ENCODE data around the gene TRHDE. TPM values are rescaled to one million over a fixed set of nuclear protein-coding genes. Genes with fewer than 3 reads are reported as not detected.

The TRHDE gene
- total RNA-seq, 1 experiment from 2014 or later = 16.5 TPM

GRCh38 chr12:72432037-72432604, 160.0 kb downstream of the TRHDE start:
- no peaks in the 10 kb centered on the region for H4K20me1 ChIP-seq (ENCODE audit: low read length)
- no peak for ATAC-seq
- BruUV-seq (replicated peaks) = no TSS peak
- no peaks in the 10 kb centered on the region for H3K36me3 ChIP-seq (ENCODE audit: low read depth, low read length)
- H3K9me3 ChIP-seq (ENCODE audit: low read length) = no peaks in the 10 kb centered on the region
- H3K4me3 ChIP-seq (ENCODE audit: low read length) = no peak overlapping the region
- H3K27ac ChIP-seq (ENCODE audit: low read length) = no peak overlapping the region
- H3K4me2 ChIP-seq (ENCODE audit: low read length) = no peak overlapping the region
- H2AFZ ChIP-seq (ENCODE audit: low read length) = no peak overlapping the region
- no peak for DNase-seq
- no peaks in the 10 kb centered on the region for H3F3A ChIP-seq (ENCODE audit: low read length, unreplicated experiment)
- ChIA-PET POLR2A (ENCODE audit: unreplicated experiment) (no interaction called here), CTCF (no interaction called here)
- H3K9ac ChIP-seq (ENCODE audit: low read length) = no peak overlapping the region
- no peaks in the 10 kb centered on the region for H3K79me2 ChIP-seq (ENCODE audit: low read length)
- TF ChIP-seq CTCF (conservative IDR thresholded peaks at IDR 0.05; ENCODE audit: low read depth, low read length) = no peak
- no peak for TF ChIP-seq EZH2 (IDR thresholded peaks at IDR 0.05; ENCODE audit: low read length, unreplicated experiment)
- TF ChIP-seq EZH2phosphoT487 (IDR thresholded peaks at IDR 0.05; ENCODE audit: borderline replicate concordance, low read length) = no peak
- intact Hi-C loops (cut with micrococcal nuclease) = no loop called here
- H3K27me3 ChIP-seq (ENCODE audit: low read length) = no peaks in the 10 kb centered on the region
- no peaks in the 10 kb centered on the region for H3K9me2 ChIP-seq (replicated peaks; ENCODE audit: low read length)
- no peaks in the 10 kb centered on the region for H3K4me1 ChIP-seq (ENCODE audit: insufficient read depth, low read length)

GRCh38 chr12:72433298-72433697, 161.1 kb downstream of the TRHDE start:
- H3F3A ChIP-seq (ENCODE audit: low read length, unreplicated experiment) = no peaks in the 10 kb centered on the region
- no peak for TF ChIP-seq EZH2phosphoT487 (IDR thresholded peaks at IDR 0.05; ENCODE audit: borderline replicate concordance, low read length)
- no peak for TF ChIP-seq EZH2 (IDR thresholded peaks at IDR 0.05; ENCODE audit: low read length, unreplicated experiment)
- no peak for TF ChIP-seq CTCF (conservative IDR thresholded peaks at IDR 0.05; ENCODE audit: low read depth, low read length)
- no peak for DNase-seq
- no peak overlapping the region for H3K4me3 ChIP-seq (ENCODE audit: low read length)
- H3K79me2 ChIP-seq (ENCODE audit: low read length) = no peaks in the 10 kb centered on the region
- H3K9me2 ChIP-seq (replicated peaks; ENCODE audit: low read length) = no peaks in the 10 kb centered on the region
- ChIA-PET CTCF (no interaction called here), POLR2A (ENCODE audit: unreplicated experiment) (no interaction called here)
- H3K4me2 ChIP-seq (ENCODE audit: low read length) = no peak overlapping the region
- H3K27me3 ChIP-seq (ENCODE audit: low read length) = no peaks in the 10 kb centered on the region
- no peak for ATAC-seq
- BruUV-seq (replicated peaks) = no TSS peak
- H3K36me3 ChIP-seq (ENCODE audit: low read depth, low read length) = no peaks in the 10 kb centered on the region
- H2AFZ ChIP-seq (ENCODE audit: low read length) = no peak overlapping the region
- H3K27ac ChIP-seq (ENCODE audit: low read length) = no peak overlapping the region
- H4K20me1 ChIP-seq (ENCODE audit: low read length) = no peaks in the 10 kb centered on the region
- intact Hi-C loops (cut with micrococcal nuclease) = no loop called here
- H3K4me1 ChIP-seq (ENCODE audit: insufficient read depth, low read length) = no peaks in the 10 kb centered on the region
- no peak overlapping the region for H3K9ac ChIP-seq (ENCODE audit: low read length)
- H3K9me3 ChIP-seq (ENCODE audit: low read length) = no peaks in the 10 kb centered on the region

GRCh38 chr12:72434999-72435398, 162.8 kb downstream of the TRHDE start:
- ChIA-PET POLR2A (ENCODE audit: unreplicated experiment) (no interaction called here), CTCF (no interaction called here)
- ATAC-seq (no peak), DNase-seq (no peak)
- no peaks in the 10 kb centered on the region for H3K79me2 ChIP-seq (ENCODE audit: low read length)
- H3K27ac ChIP-seq (ENCODE audit: low read length) = no peak overlapping the region
- no peaks in the 10 kb centered on the region for H3K9me2 ChIP-seq (replicated peaks; ENCODE audit: low read length)
- H3F3A ChIP-seq (ENCODE audit: low read length, unreplicated experiment) = no peaks in the 10 kb centered on the region
- H3K4me2 ChIP-seq (ENCODE audit: low read length) = no peak overlapping the region
- H4K20me1 ChIP-seq (ENCODE audit: low read length) = no peaks in the 10 kb centered on the region
- no peaks in the 10 kb centered on the region for H3K9me3 ChIP-seq (ENCODE audit: low read length)
- intact Hi-C loops (cut with micrococcal nuclease) = no loop called here
- no peaks in the 10 kb centered on the region for H3K27me3 ChIP-seq (ENCODE audit: low read length)
- no peaks in the 10 kb centered on the region for H3K36me3 ChIP-seq (ENCODE audit: low read depth, low read length)
- H3K9ac ChIP-seq (ENCODE audit: low read length) = no peak overlapping the region
- BruUV-seq (replicated peaks) = no TSS peak
- H3K4me1 ChIP-seq (ENCODE audit: insufficient read depth, low read length) = no peaks in the 10 kb centered on the region
- TF ChIP-seq EZH2 (IDR thresholded peaks at IDR 0.05; ENCODE audit: low read length, unreplicated experiment) (no peak), EZH2phosphoT487 (IDR thresholded peaks at IDR 0.05; ENCODE audit: borderline replicate concordance, low read length) (no peak), CTCF (conservative IDR thresholded peaks at IDR 0.05; ENCODE audit: low read depth, low read length) (no peak)
- H3K4me3 ChIP-seq (ENCODE audit: low read length) = no peak overlapping the region
- no peak overlapping the region for H2AFZ ChIP-seq (ENCODE audit: low read length)
